IMR-90 (cell line): ENCODE measurements around the gene SLC30A2. TPM values are rescaled to one million over a fixed set of nuclear protein-coding genes. Genes with fewer than 3 reads are reported as not detected.

Experiments
- ATAC-seq: fragments of 200-7000 bp; cut with Tn5 transposase; 2 replicates; pipeline ENCODE4 v1.9.1; 2020; ENCODE audit warnings: low read depth, mild to moderate bottlenecking, moderate library complexity
- Bru-seq: library from RNA; stranded (reverse); fragments of 400-500 nt; gene quantifications from one replicate; lab custom pipeline; 2021; lab: Mats Ljungman, UMichigan
- BruChase-seq, 2 experiments: library from RNA; stranded (reverse); fragments of 400-500 nt; gene quantifications; one replicate each; lab custom pipeline; 2021; lab: Mats Ljungman, UMichigan
- BruUV-seq: library from RNA; stranded (reverse); fragments of 400-500 nt; replicated peaks from 2 replicates; lab custom pipeline; 2021; lab: Mats Ljungman, UMichigan
- CTCF ChIA-PET: fragments of 300-600 bp; formaldehyde crosslinking; extraction: SDS; loops from one replicate; lab custom pipeline; 2021; ENCODE audit warnings: antibody characterized with exemption; lab: Yijun Ruan, JAX
- POLR2A ChIA-PET: fragments of 300-600 bp; sonication (Branson Sonifier 250); formaldehyde crosslinking; loops from one replicate; lab custom pipeline; 2022; ENCODE audit warnings: antibody characterized with exemption; ENCODE audit not compliant: unreplicated experiment; lab: Charles Lee
- DNase-seq: peaks from one replicate; pipeline ENCODE4 v3.0.0; 2013
- H2AFZ ChIP-seq: replicated peaks from 2 replicates; pipeline ENCODE3; 2013; ENCODE audit warnings: low read length, mild to moderate bottlenecking; ENCODE audit not compliant: poor library complexity
- H2AK5ac ChIP-seq: 2 replicates; pipeline ENCODE4 v1.6.1; 2013; ENCODE audit warnings: low read depth, low read length, inconsistent platforms
- H2AK9ac ChIP-seq: replicated peaks from 2 replicates; pipeline ENCODE3; 2013; ENCODE audit warnings: mild to moderate bottlenecking, low read depth, low read length, moderate library complexity; ENCODE audit not compliant: poor library complexity
- H2BK120ac ChIP-seq: 2 replicates; pipeline ENCODE4 v1.6.1; 2013; ENCODE audit warnings: low read depth, low read length, inconsistent platforms
- H2BK15ac ChIP-seq: 3 replicates; pipeline ENCODE4 v1.6.1; 2013; ENCODE audit warnings: low read depth, low read length, inconsistent platforms
- H2BK20ac ChIP-seq: 2 replicates; pipeline ENCODE4 v1.6.1; 2013; ENCODE audit warnings: low read depth, mild to moderate bottlenecking, inconsistent platforms, low read length, moderate library complexity
- H2BK5ac ChIP-seq: 2 replicates; pipeline ENCODE4 v1.6.1; 2013; ENCODE audit warnings: mild to moderate bottlenecking, low read depth, low read length, inconsistent platforms; ENCODE audit not compliant: poor library complexity, severe bottlenecking
- H3K14ac ChIP-seq: replicated peaks from 2 replicates; pipeline ENCODE4 v1.6.1; 2013; ENCODE audit warnings: low read depth, low read length, inconsistent platforms
- H3K18ac ChIP-seq: 2 replicates; pipeline ENCODE4 v1.6.1; 2013; ENCODE audit warnings: low read depth, low read length, control low read depth
- H3K23ac ChIP-seq: 2 replicates; pipeline ENCODE4 v1.6.1; 2013; ENCODE audit warnings: low read depth, low read length, inconsistent platforms
- H3K27ac ChIP-seq: 2 replicates; pipeline ENCODE4 v1.5.1; 2013; ENCODE audit warnings: mild to moderate bottlenecking, control low read depth, low read length; ENCODE audit not compliant: insufficient read depth
- H3K27me3 ChIP-seq: 2 replicates; pipeline ENCODE4 v1.6.1; 2013; ENCODE audit warnings: low read length; ENCODE audit not compliant: control insufficient read depth, insufficient read depth
- H3K36me3 ChIP-seq: 2 replicates; pipeline ENCODE4 v1.6.1; 2013; ENCODE audit warnings: low read length, mixed read lengths; ENCODE audit not compliant: control insufficient read depth, insufficient read depth
- H3K4ac ChIP-seq: 2 replicates; pipeline ENCODE4 v1.6.1; 2013; ENCODE audit warnings: low read depth, low read length, inconsistent platforms
- H3K4me1 ChIP-seq: 2 replicates; pipeline ENCODE4 v1.6.1; 2013; ENCODE audit warnings: low read length, mixed read lengths; ENCODE audit not compliant: control insufficient read depth, insufficient read depth
- H3K4me2 ChIP-seq: 2 replicates; pipeline ENCODE4 v1.6.1; 2013; ENCODE audit warnings: low read depth, mild to moderate bottlenecking, control low read depth, low read length, moderate library complexity
- H3K4me3 ChIP-seq: 2 replicates; pipeline ENCODE4 v1.5.1; 2013; ENCODE audit warnings: low read depth, mild to moderate bottlenecking, control low read depth, low read length, moderate library complexity; ENCODE audit not compliant: insufficient read depth
- H3K56ac ChIP-seq: 2 replicates; pipeline ENCODE4 v1.6.1; 2013; ENCODE audit warnings: low read length, inconsistent platforms; ENCODE audit not compliant: insufficient read depth; ENCODE audit errors: extremely low read depth
- H3K79me1 ChIP-seq, 2 experiments: 2 replicates each; pipeline ENCODE4 v1.6.1; 2013; ENCODE audit warnings: low read length in 2 of 2, inconsistent platforms in 1 of 2, low read depth in 1 of 2
- H3K9ac ChIP-seq: 2 replicates; pipeline ENCODE4 v1.6.1; 2013; ENCODE audit warnings: low read depth, low read length, control low read depth
- H3K9me1 ChIP-seq: 2 replicates; pipeline ENCODE4 v1.6.1; 2013; ENCODE audit warnings: low read length, inconsistent platforms; ENCODE audit not compliant: insufficient read depth
- H3K9me3 ChIP-seq: 2 replicates; pipeline ENCODE4 v1.6.1; 2013; ENCODE audit warnings: low read length; ENCODE audit not compliant: control insufficient read depth, insufficient read depth
- H4K20me1 ChIP-seq: 2 replicates; pipeline ENCODE4 v1.6.1; 2013; ENCODE audit warnings: low read length, inconsistent platforms; ENCODE audit not compliant: insufficient read depth
- H4K5ac ChIP-seq: 2 replicates; pipeline ENCODE4 v1.6.1; 2013; ENCODE audit warnings: mild to moderate bottlenecking, low read depth, low read length, control low read depth
- H4K8ac ChIP-seq, 2 experiments: 2 replicates each; pipeline ENCODE4 v1.6.1; 2013; ENCODE audit warnings: low read depth in 2 of 2, low read length in 2 of 2, control low read depth in 1 of 2, inconsistent platforms in 1 of 2
- H4K91ac ChIP-seq: 2 replicates; pipeline ENCODE4 v1.6.1; 2013; ENCODE audit warnings: low read depth, low read length, inconsistent platforms; ENCODE audit not compliant: insufficient read depth
- MAZ ChIP-seq: IDR thresholded peaks from 2 replicates; pipeline ENCODE4 v1.6.1; 2012; ENCODE audit warnings: low read depth, mild to moderate bottlenecking, low read length, improper control_type of control experiment, moderate library complexity, borderline replicate concordance
- MXI1 ChIP-seq: IDR thresholded peaks from 2 replicates; pipeline ENCODE4 v1.6.1; 2012; ENCODE audit warnings: low read depth, mild to moderate bottlenecking, low read length, moderate library complexity, borderline replicate concordance
- RAD21 ChIP-seq: IDR thresholded peaks from 2 replicates; pipeline ENCODE4 v1.6.1; 2012; ENCODE audit warnings: low read length, improper control_type of control experiment
- RCOR1 ChIP-seq: IDR thresholded peaks from 2 replicates; pipeline ENCODE4 v1.6.1; 2012; ENCODE audit warnings: mild to moderate bottlenecking, low read length, improper control_type of control experiment; ENCODE audit not compliant: insufficient replicate concordance
- WGBS, 2 experiments: methylation state at CpG; one replicate each; pipeline versions ENCODE4 v1.1.5 to v1.1.7; 2013; ENCODE audit warnings: missing lambda C conversion rate in 2 of 2; ENCODE audit not compliant: insufficient read length in 1 of 2; ENCODE audit errors: extremely low coverage in 2 of 2; 5-methylcytosine and 5-hydroxymethylcytosine counted together
- dilution Hi-C: fragments of 300-500 bp; cut with HindIII; formaldehyde crosslinking; loops from one replicate; pipeline ENCODE4 v1.14.3; 2018; ENCODE audit warnings: low sequenced_read_pairs; ENCODE audit not compliant: unreplicated experiment
- in situ Hi-C: fragments of 300-500 bp; cut with MboI; formaldehyde crosslinking; loops from 3 replicates; pipeline ENCODE4 v1.14.3; 2019; ENCODE audit warnings: low sequenced_read_pairs, inconsistent platforms, mixed read lengths
- intact Hi-C: fragments of 100-400 bp; cut with micrococcal nuclease; formaldehyde crosslinking; loops from 2 replicates; pipeline ENCODE4 v1.10.0; 2022
- long read RNA-seq: library from polyadenylated mRNA; unstranded; transcript quantifications from one replicate; pipeline ENCODE4 v2.0.0, GENCODE V29; 2021; ENCODE audit not compliant: unreplicated experiment
- polyA plus RNA-seq, 3 experiments: library from polyadenylated mRNA; depleted of rRNA; stranded (reverse); fragments of >200 nt; gene quantifications; 2 replicates each; pipeline ENCODE4 v1.2.3, GENCODE V29; 2012; ENCODE audit warnings: low replicate concordance in 1 of 3
- total RNA-seq: library from RNA; depleted of rRNA; stranded (reverse); fragments of >200 nt; gene quantifications from 2 replicates; pipeline ENCODE4 v1.2.3, GENCODE V29; 2012; rRNA removed
- TF ChIP-seq, protein P1 (sequence below): conservative IDR thresholded peaks from 2 replicates; pipeline ENCODE4 v1.5.1; 2012; ENCODE audit warnings: mild to moderate bottlenecking, low read depth, low read length, improper control_type of control experiment
- TF ChIP-seq, protein P2 (sequence below): fragments of 150-350 bp; IDR thresholded peaks from 2 replicates; pipeline ENCODE4 v1.6.1; 2017; ENCODE audit warnings: mild to moderate bottlenecking, antibody characterized with exemption, low read length, low read depth

Gene SLC30A2, protein sequence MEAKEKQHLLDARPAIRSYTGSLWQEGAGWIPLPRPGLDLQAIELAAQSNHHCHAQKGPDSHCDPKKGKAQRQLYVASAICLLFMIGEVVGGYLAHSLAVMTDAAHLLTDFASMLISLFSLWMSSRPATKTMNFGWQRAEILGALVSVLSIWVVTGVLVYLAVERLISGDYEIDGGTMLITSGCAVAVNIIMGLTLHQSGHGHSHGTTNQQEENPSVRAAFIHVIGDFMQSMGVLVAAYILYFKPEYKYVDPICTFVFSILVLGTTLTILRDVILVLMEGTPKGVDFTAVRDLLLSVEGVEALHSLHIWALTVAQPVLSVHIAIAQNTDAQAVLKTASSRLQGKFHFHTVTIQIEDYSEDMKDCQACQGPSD
- not detected in 2 replicates for total RNA-seq
- polyA plus RNA-seq (2012; rRNA removed): not detected in 2 replicates
- polyA plus RNA-seq (2012; cell fraction: cytosol; rRNA removed): not detected in 2 replicates
- polyA plus RNA-seq (2012; cell fraction: nucleus; rRNA removed; ENCODE audit: low replicate concordance): not detected in 2 replicates
- Bru-seq, nascent RNA: not detected
- BruChase-seq, experiment 1, labeled RNA remaining after a 6-hour chase: not detected
- not detected for BruChase-seq, experiment 2, labeled RNA remaining after a 2-hour chase
- long read RNA-seq: 0 reads

DNA sequence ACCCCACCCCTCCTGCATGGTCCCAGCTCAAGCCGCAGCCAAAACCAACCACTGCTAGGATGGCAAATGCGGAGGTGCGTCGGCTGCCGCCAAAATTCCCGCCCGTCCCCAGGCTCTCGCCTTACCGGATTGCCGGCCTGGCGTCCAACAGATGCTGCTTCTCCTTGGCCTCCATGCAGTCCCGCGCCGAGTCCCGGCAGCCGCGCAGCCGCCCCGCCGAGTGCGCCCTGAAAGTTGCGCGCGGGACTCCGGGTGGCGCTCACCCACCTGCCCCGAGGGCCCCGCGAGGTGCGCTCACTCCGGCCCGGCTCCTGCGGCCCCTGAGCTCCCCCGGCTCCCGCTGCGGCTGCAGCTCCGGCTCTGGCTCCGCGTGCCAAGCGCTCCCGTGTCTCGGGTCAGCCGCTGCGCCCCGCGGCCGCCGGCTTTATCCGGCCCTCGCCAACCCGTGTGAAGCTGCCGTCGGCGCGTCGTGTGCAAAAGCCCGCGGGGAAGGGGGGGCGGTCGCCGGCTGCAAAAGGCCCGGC, at the start of gene SLC30A2:
TSS of gene SLC30A2 (minus strand) at position 397 of the 524 bp plus-strand sequence. CDS start at position 175, 222 bp downstream.
- intact Hi-C loops: no loop called here
- Histone ChIP-seq H3K9ac (no peak within 1 kb of the TSS), H3K14ac (no peak within 1 kb of the TSS), H3K23ac (no peak within 1 kb of the TSS), H3K18ac (no peak within 1 kb of the TSS), H4K5ac (no peak within 1 kb of the TSS), H2BK120ac (no peak within 1 kb of the TSS), H3K56ac (no peak within 1 kb of the TSS), H3K36me3 (no peaks in the 10 kb centered on the region), H3K9me3 (no peaks in the 10 kb centered on the region; the same call in 1 of the 2 replicates), H3K79me1 (no peaks in the 10 kb centered on the region), H4K20me1 (no peaks in the 10 kb centered on the region), H4K8ac (no peak within 1 kb of the TSS), H2BK20ac (no peak within 1 kb of the TSS), H2AK5ac (no peak within 1 kb of the TSS), H3K4me1 (no peaks in the 10 kb centered on the region), H2AFZ (no peak within 1 kb of the TSS), H3K27ac (no peak within 1 kb of the TSS), H2AK9ac (no peak within 1 kb of the TSS), H3K4me3 (no peak within 1 kb of the TSS), H2BK15ac (no peak within 1 kb of the TSS), H3K27me3 (peaks cover 85% of the 10 kb centered on the region), H4K91ac (no peak within 1 kb of the TSS), H2BK5ac (no peak within 1 kb of the TSS), H3K4me2 (no peak within 1 kb of the TSS), H3K9me1 (no peaks in the 10 kb centered on the region), H3K4ac (no peak within 1 kb of the TSS)
- POLR2A ChIA-PET: no interaction called here
- in situ Hi-C loops: no loop called here
- WGBS, 2 experiments: 0% methylated on average over 32 of the region's 62 CpGs; no CpG with 5 or more reads in 1 of the 2 experiments
- no peak for DNase-seq
- CTCF ChIA-PET: interaction anchor here (1.0 kb wide), 1 partner anchor 10 kb away, joined by 4 read pairs; no protein-coding TSS in a partner anchor
- dilution Hi-C loops: no loop called here
- TF ChIP-seq, protein P1, sequence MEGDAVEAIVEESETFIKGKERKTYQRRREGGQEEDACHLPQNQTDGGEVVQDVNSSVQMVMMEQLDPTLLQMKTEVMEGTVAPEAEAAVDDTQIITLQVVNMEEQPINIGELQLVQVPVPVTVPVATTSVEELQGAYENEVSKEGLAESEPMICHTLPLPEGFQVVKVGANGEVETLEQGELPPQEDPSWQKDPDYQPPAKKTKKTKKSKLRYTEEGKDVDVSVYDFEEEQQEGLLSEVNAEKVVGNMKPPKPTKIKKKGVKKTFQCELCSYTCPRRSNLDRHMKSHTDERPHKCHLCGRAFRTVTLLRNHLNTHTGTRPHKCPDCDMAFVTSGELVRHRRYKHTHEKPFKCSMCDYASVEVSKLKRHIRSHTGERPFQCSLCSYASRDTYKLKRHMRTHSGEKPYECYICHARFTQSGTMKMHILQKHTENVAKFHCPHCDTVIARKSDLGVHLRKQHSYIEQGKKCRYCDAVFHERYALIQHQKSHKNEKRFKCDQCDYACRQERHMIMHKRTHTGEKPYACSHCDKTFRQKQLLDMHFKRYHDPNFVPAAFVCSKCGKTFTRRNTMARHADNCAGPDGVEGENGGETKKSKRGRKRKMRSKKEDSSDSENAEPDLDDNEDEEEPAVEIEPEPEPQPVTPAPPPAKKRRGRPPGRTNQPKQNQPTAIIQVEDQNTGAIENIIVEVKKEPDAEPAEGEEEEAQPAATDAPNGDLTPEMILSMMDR: no peak
- TF ChIP-seq MAZ (no peak), RAD21 (no peak), RCOR1 (no peak), MXI1 (no peak)
- TF ChIP-seq, protein P2, sequence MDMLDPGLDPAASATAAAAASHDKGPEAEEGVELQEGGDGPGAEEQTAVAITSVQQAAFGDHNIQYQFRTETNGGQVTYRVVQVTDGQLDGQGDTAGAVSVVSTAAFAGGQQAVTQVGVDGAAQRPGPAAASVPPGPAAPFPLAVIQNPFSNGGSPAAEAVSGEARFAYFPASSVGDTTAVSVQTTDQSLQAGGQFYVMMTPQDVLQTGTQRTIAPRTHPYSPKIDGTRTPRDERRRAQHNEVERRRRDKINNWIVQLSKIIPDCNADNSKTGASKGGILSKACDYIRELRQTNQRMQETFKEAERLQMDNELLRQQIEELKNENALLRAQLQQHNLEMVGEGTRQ: no peak
- ATAC-seq: peak; percentile 24; the same call in 1 of the 2 replicates
- BruUV-seq: no TSS peak
